OCI-LY3 (cell line): ENCODE measurements around the gene EEF2.
"Not testable (repeated sequence)": the region's sequence is repeated elsewhere in the genome, so short reads cannot be mapped to it uniquely, and the experiment has no call there.

Experiments
- H2AFZ ChIP-seq: fragments of 200-600, 300-600 bp; shearing (Covaris generic); 2 replicates; pipeline ENCODE4 v1.6.0; 2014; ENCODE audit warnings: antibody characterized with exemption, low read depth, low read length
- H3K27ac ChIP-seq: fragments of 200-600, 300-600 bp; sonication (generic); 2 replicates; pipeline ENCODE4 v1.5.1; 2014; ENCODE audit warnings: mild to moderate bottlenecking, low read length, moderate library complexity, mixed read lengths
- H3K27me3 ChIP-seq: fragments of 200-600, 300-600 bp; sonication (generic); 2 replicates; pipeline ENCODE4 v1.6.1; 2014; ENCODE audit warnings: low read depth, low read length, mixed read lengths
- H3K36me3 ChIP-seq: fragments of 200-600, 300-600 bp; sonication (generic); replicated peaks from 2 replicates; pipeline ENCODE3; 2014; ENCODE audit warnings: low read depth, low read length, mixed read lengths
- H3K4me1 ChIP-seq: fragments of 300-600, 200-600 bp; sonication (generic); 2 replicates; pipeline ENCODE4 v1.6.1; 2014; ENCODE audit warnings: low read length, mixed read lengths
- H3K4me2 ChIP-seq: fragments of 200-600, 300-600 bp; sonication (generic); 2 replicates; pipeline ENCODE4 v1.6.1; 2014; ENCODE audit warnings: low read length, mixed read lengths
- H3K4me3 ChIP-seq: fragments of 300-600, 200-600 bp; sonication (generic); 2 replicates; pipeline ENCODE4 v1.5.1; 2014; ENCODE audit warnings: antibody characterized with exemption, mild to moderate bottlenecking, low read length, moderate library complexity
- H3K79me2 ChIP-seq: fragments of 300-600, 200-600 bp; shearing (Covaris generic); 2 replicates; pipeline ENCODE4 v1.6.1; 2014; ENCODE audit warnings: mild to moderate bottlenecking, low read length, mixed read lengths
- H3K9ac ChIP-seq: fragments of 300-600, 200-600 bp; shearing (Covaris generic); 2 replicates; pipeline ENCODE4 v1.6.0; 2014; ENCODE audit warnings: mild to moderate bottlenecking, low read length, moderate library complexity
- H3K9me3 ChIP-seq: fragments of 200-600, 300-600 bp; shearing (Covaris generic); 2 replicates; pipeline ENCODE4 v1.6.1; 2014; ENCODE audit warnings: low read length, mixed read lengths; ENCODE audit not compliant: insufficient read depth
- H4K20me1 ChIP-seq: fragments of 200-600, 300-600 bp; sonication (generic); 2 replicates; pipeline ENCODE4 v1.6.1; 2016; ENCODE audit warnings: low read length, mixed read lengths; ENCODE audit not compliant: insufficient read depth
- CTCF ChIP-seq: fragments of 200-600, 300-600 bp; sonication (generic); IDR thresholded peaks from 2 replicates; pipeline ENCODE4 v1.5.1; 2014; ENCODE audit warnings: antibody characterized with exemption, low read length, low read depth
- EZH2phosphoT487 ChIP-seq: fragments of 200-600 bp; shearing (Covaris generic); IDR thresholded peaks from 2 replicates; pipeline ENCODE4 v1.6.1; 2018; ENCODE audit warnings: antibody characterized with exemption, mixed run types, low read depth

EEF2 gene

GRCh38 chr19:3955688-3956087 lies 29.6 kb downstream of the EEF2 start:
- Histone ChIP-seq H3K36me3 (peaks cover 21% of the 10 kb centered on the region), H3K4me1 (no peaks in the 10 kb centered on the region), H3K79me2 (no peaks in the 10 kb centered on the region), H3K9me3 (no peaks in the 10 kb centered on the region), H4K20me1 (no peaks in the 10 kb centered on the region), H3K27me3 (no peaks in the 10 kb centered on the region), H3K27ac (no peak overlapping the region), H3K4me2 (no peak overlapping the region), H3K4me3 (no peak overlapping the region), H2AFZ (no peak overlapping the region), H3K9ac (no peak overlapping the region)
- TF ChIP-seq EZH2phosphoT487 (no peak), CTCF (no peak)

GRCh38 chr19:3955276-3955675 lies 30.0 kb downstream of the EEF2 start:
- not testable (repeated sequence) for H3K4me2 ChIP-seq, H3K79me2 ChIP-seq, H2AFZ ChIP-seq, H3K4me1 ChIP-seq, H3K27me3 ChIP-seq, H3K27ac ChIP-seq, H3K9me3 ChIP-seq, H4K20me1 ChIP-seq, H3K9ac ChIP-seq, H3K4me3 ChIP-seq
- peaks cover 20% of the 10 kb centered on the region for H3K36me3 ChIP-seq

- H3K36me3 ChIP-seq = peaks cover 13% of the 10 kb centered on the region
- H3K27me3 ChIP-seq = no peaks in the 10 kb centered on the region
- TF ChIP-seq CTCF = no peak
- no peak for TF ChIP-seq EZH2phosphoT487
- H3K27ac ChIP-seq = no peak overlapping the region
- no peaks in the 10 kb centered on the region for H3K4me1 ChIP-seq
- no peaks in the 10 kb centered on the region for H3K79me2 ChIP-seq
- H3K9ac ChIP-seq = no peak overlapping the region
- no peak overlapping the region for H2AFZ ChIP-seq
- H3K4me3 ChIP-seq = no peak overlapping the region
- no peak overlapping the region for H3K4me2 ChIP-seq
- no peaks in the 10 kb centered on the region for H3K9me3 ChIP-seq
- no peaks in the 10 kb centered on the region for H4K20me1 ChIP-seq
These were observed 31.2 kb downstream of the EEF2 start for GRCh38 chr19:3954107-3954506.

- H3K4me3 ChIP-seq, H3K4me2 ChIP-seq, H3K27ac ChIP-seq, H3K36me3 ChIP-seq, H3K9me3 ChIP-seq, H3K79me2 ChIP-seq, H3K9ac ChIP-seq, H2AFZ ChIP-seq, H3K4me1 ChIP-seq, H4K20me1 ChIP-seq, H3K27me3 ChIP-seq: not testable (repeated sequence)
These were observed 32.4 kb downstream of the EEF2 start for GRCh38 chr19:3952755-3953276.

GRCh38 chr19:3950871-3951861 lies 34.1 kb downstream of the EEF2 start:
- H3K9me3 ChIP-seq = no peaks in the 10 kb centered on the region
- TF ChIP-seq EZH2phosphoT487 (no peak), CTCF (no peak)
- H3K9ac ChIP-seq = no peak overlapping the region
- no peak overlapping the region for H3K27ac ChIP-seq
- H3K36me3 ChIP-seq = no peaks in the 10 kb centered on the region
- no peak overlapping the region for H3K4me2 ChIP-seq
- no peaks in the 10 kb centered on the region for H3K4me1 ChIP-seq
- H3K79me2 ChIP-seq = no peaks in the 10 kb centered on the region
- no peak overlapping the region for H2AFZ ChIP-seq
- no peaks in the 10 kb centered on the region for H3K27me3 ChIP-seq
- no peak overlapping the region for H3K4me3 ChIP-seq
- H4K20me1 ChIP-seq = no peaks in the 10 kb centered on the region
